K562 (cell line): ENCODE data around the gene SSX5. TPM values are rescaled to one million over a fixed set of nuclear protein-coding genes. Genes with fewer than 3 reads are reported as not detected.
"Not testable (repeated sequence)": the region's sequence is repeated elsewhere in the genome, so short reads cannot be mapped to it uniquely, and the experiment has no call there.

ENCODE experiments used
- ATAC-seq: fragments of 200-7000 bp; cut with Tn5 transposase; 3 replicates; pipeline ENCODE4 v1.9.1; 2020; ENCODE audit warnings: moderate library complexity
- BruUV-seq: library from RNA; stranded (reverse); fragments of 400-500 nt; replicated peaks from 2 replicates; lab custom pipeline; 2021; lab: Mats Ljungman, UMichigan
- CTCF ChIA-PET: fragments of 300-600 bp; formaldehyde crosslinking; extraction: SDS; loops from one replicate; lab custom pipeline; 2021; ENCODE audit warnings: low intra/inter-chr PET ratio; lab: Yijun Ruan, JAX
- POLR2A ChIA-PET: fragments of 300-600, 350-650 bp; sonication (Branson Sonifier 250); formaldehyde crosslinking; extraction: SDS; loops from one replicate; lab custom pipeline; 2021; ENCODE audit warnings: antibody characterized with exemption, inconsistent platforms; lab: Yijun Ruan, JAX
- DNase-seq, 4 experiments: peaks; one replicate each; pipeline versions ENCODE4 v3.0.0 to v3.0.0-alpha.2; 2011 to 2018; ENCODE audit warnings: low spot score in 3 of 4, mixed read lengths in 3 of 4; ENCODE audit errors: extremely low read depth in 1 of 4
- FAIRE-seq: peaks from 2 replicates; lab custom pipeline; 2011; peaks lifted over from hg19 to GRCh38; lab: Jason Lieb, UNC
- H2AFZ ChIP-seq: 2 replicates; pipeline ENCODE4 v1.6.0; 2011; ENCODE audit warnings: low read depth, low read length, control low read depth, inconsistent platforms
- H3K27ac ChIP-seq: fragments of 200-600 bp; 3 replicates; pipeline ENCODE4 v1.8.0; 2011; ENCODE audit warnings: low read depth, mild to moderate bottlenecking, control low read depth, inconsistent platforms, low read length, moderate library complexity, mixed read lengths; ENCODE audit errors: extremely low read depth
- H3K27me3 ChIP-seq, 2 experiments: fragments of 300-600 bp in 1 of 2; 2 replicates in 1 of 2; 3 replicates in 1 of 2; pipeline versions ENCODE4 v1.6.0 to v1.8.0; 2011; ENCODE audit warnings: inconsistent platforms in 2 of 2, low read length in 2 of 2, mild to moderate bottlenecking in 1 of 2, mixed read lengths in 1 of 2, moderate library complexity in 1 of 2; ENCODE audit not compliant: control insufficient read depth in 2 of 2, insufficient read depth in 2 of 2
- H3K36me3 ChIP-seq: fragments of 300-600 bp; 3 replicates; pipeline ENCODE4 v1.8.0; 2011; ENCODE audit warnings: mild to moderate bottlenecking, low read length, inconsistent platforms; ENCODE audit not compliant: control insufficient read depth, insufficient read depth
- H3K4me1 ChIP-seq, 2 experiments: fragments of 200-600 bp in 1 of 2; replicated peaks in 1 of 2; 2 replicates in 1 of 2; 3 replicates in 1 of 2; pipeline versions ENCODE4 v1.5.1 to v1.8.0; 2011; ENCODE audit warnings: inconsistent platforms in 2 of 2, low read length in 2 of 2, mild to moderate bottlenecking in 1 of 2, mixed read lengths in 1 of 2, moderate library complexity in 1 of 2; ENCODE audit not compliant: control insufficient read depth in 2 of 2, insufficient read depth in 2 of 2
- H3K4me2 ChIP-seq: 2 replicates; pipeline ENCODE4 v1.6.1; 2011; ENCODE audit warnings: low read length, control low read depth, inconsistent platforms, mixed read lengths; ENCODE audit not compliant: insufficient read depth
- H3K4me3 ChIP-seq: fragments of 200-600 bp; sonication (generic), shearing (Covaris generic); 2 replicates; pipeline ENCODE4 v1.5.1; 2016; ENCODE audit warnings: control low read depth, inconsistent platforms
- H3K79me2 ChIP-seq: fragments of 200-600 bp; 3 replicates; pipeline ENCODE4 v1.8.0; 2011; ENCODE audit warnings: low read length, inconsistent platforms; ENCODE audit not compliant: control insufficient read depth, insufficient read depth
- H3K9ac ChIP-seq, 2 experiments: 2 replicates each; pipeline versions ENCODE4 v1.6.0 to v1.6.1; 2011; ENCODE audit warnings: low read depth in 2 of 2, low read length in 2 of 2, control low read depth in 1 of 2, inconsistent platforms in 1 of 2, mild to moderate bottlenecking in 1 of 2, mixed read lengths in 1 of 2; ENCODE audit not compliant: insufficient read depth in 1 of 2
- H3K9me1 ChIP-seq: one replicate; pipeline ENCODE4 v1.6.0; 2011; ENCODE audit warnings: inconsistent platforms, mild to moderate bottlenecking, low read length, moderate library complexity; ENCODE audit not compliant: control insufficient read depth, insufficient read depth
- H3K9me3 ChIP-seq: replicated peaks from 2 replicates; pipeline ENCODE4 v1.5.1; 2011; ENCODE audit warnings: low read depth, low read length, inconsistent platforms; ENCODE audit not compliant: control insufficient read depth, insufficient read depth
- H4K20me1 ChIP-seq: replicated peaks from 2 replicates; pipeline ENCODE4 v1.6.1; 2011; ENCODE audit warnings: low read length, inconsistent platforms, mixed read lengths; ENCODE audit not compliant: control insufficient read depth, insufficient read depth
- WGBS: fragments of 100-300 bp; shearing (Covaris generic); methylation state at CpG from one replicate; pipeline ENCODE4 v1.1.6; 2016; ENCODE audit warnings: low coverage, mixed read lengths; ENCODE audit not compliant: insufficient coverage; ENCODE audit errors: missing lambda C conversion rate; 5-methylcytosine and 5-hydroxymethylcytosine counted together
- in situ Hi-C: fragments of 300-500 bp; cut with MboI; formaldehyde crosslinking; loops from 4 replicates; pipeline ENCODE4 v1.15.0; 2018; ENCODE audit warnings: inconsistent platforms, mixed read lengths
- intact Hi-C: fragments of 100-400 bp; cut with micrococcal nuclease; formaldehyde crosslinking; loops from 2 replicates; pipeline ENCODE4 v1.14.2; 2022
- polyA plus RNA-seq, 8 experiments: library from polyadenylated mRNA; depleted of rRNA in 4 of 8; stranded (reverse) in 5 of 8; unstranded in 3 of 8; fragments of >200 nt; fragmentation: Nextera tagmentation in 2 of 8; fragmentation: Illumina TruSeq in 1 of 8; extraction: Ambion mirVana in 2 of 8; extraction: Trizol in 1 of 8; gene quantifications; 2 replicates each; pipeline versions ENCODE4 v1.2.1 to v1.2.3, GENCODE V29; 2011 to 2014; ENCODE audit warnings: inconsistent platforms in 1 of 8, missing spikeins in 1 of 8
- total RNA-seq, 7 experiments: library from RNA; depleted of rRNA in 6 of 7; stranded (reverse); fragments of >200 nt in 6 of 7; fragmentation: Illumina TruSeq in 2 of 7; extraction: Trizol in 2 of 7; gene quantifications; 2 replicates each; pipeline versions ENCODE4 v1.2.1 to v1.2.3, GENCODE V29; 2011 to 2021; ENCODE audit warnings: low replicate concordance in 1 of 7

The SSX5 gene
- total and polyA plus RNA-seq, 9 of the 15 experiments (the other 6 are each of a cell fraction or from before 2014, with no cell fraction given), result 0.13 to 0.36 (median 0.24) TPM; not detected in 3

DNA sequence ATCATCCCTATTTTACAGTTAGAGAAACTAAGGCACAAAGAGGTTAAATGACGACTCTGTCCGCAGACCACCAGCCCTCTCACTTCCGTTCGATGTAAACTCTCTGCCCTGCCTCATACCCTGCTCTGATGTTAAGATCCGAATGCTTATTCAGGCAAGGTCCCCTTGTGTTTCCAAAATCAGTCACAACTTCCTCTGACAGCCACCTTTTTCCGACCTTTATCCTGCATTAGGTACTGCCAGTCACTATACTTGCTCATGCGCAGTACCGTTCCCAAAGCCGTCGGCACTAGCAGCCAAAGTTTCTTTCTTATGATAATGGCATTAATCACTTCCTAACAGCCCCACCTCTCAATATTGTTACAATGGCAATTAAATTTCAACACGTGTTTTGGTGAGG is 53.9 kb downstream of the SSX5 start:
- H3K27ac ChIP-seq, H3K36me3 ChIP-seq, H3K27me3 ChIP-seq, H3K4me1 ChIP-seq, intact Hi-C loops, H4K20me1 ChIP-seq, FAIRE-seq, H2AFZ ChIP-seq, in situ Hi-C loops, POLR2A ChIA-PET, DNase-seq, CTCF ChIA-PET, H3K4me2 ChIP-seq, H3K9me3 ChIP-seq, H3K4me3 ChIP-seq, H3K79me2 ChIP-seq, H3K9ac ChIP-seq, BruUV-seq, ATAC-seq, H3K9me1 ChIP-seq: not testable (repeated sequence)
- 44% methylated on average over 6 of the region's 11 CpGs for WGBS

DNA sequence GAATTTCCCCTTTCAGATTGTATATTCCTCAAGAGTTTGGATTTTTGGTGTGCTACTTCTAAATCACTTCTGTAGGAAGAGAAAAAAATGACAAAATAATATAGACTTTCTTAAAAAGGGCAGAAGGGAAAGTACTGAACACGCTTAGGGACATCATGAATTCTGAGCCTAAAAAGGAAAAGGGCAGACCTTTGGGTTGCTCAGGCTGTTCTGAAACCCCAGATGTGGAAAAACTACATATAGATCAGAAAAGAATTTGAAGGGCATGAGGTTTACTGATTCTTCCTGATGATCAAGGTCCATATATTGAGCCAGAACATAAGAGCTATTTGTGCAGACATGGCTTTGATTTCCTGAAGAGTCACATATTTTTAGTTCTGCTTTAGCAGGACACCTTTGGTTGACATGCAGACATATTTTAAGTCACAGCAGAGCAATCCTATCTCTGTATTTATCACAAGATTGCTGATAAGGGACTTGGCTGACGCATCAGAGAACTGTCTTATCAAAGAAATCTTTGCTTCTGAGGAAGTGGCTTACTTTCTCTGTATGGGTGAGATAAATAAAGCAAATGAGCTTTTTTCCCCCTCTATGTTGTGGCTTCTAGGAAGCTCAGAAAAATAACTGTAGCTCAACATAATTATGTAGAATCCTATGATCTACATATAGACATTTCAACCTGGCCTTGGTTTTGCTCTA is 54.6 kb downstream of the SSX5 start:
- H3K27me3 ChIP-seq, H3K9ac ChIP-seq, CTCF ChIA-PET, BruUV-seq, H3K79me2 ChIP-seq, POLR2A ChIA-PET, H3K9me3 ChIP-seq, DNase-seq, H3K4me3 ChIP-seq, ATAC-seq, H4K20me1 ChIP-seq, in situ Hi-C loops, H3K36me3 ChIP-seq, H3K9me1 ChIP-seq, H3K4me1 ChIP-seq, H3K4me2 ChIP-seq, intact Hi-C loops, H3K27ac ChIP-seq, H2AFZ ChIP-seq: not testable (repeated sequence)
- no CpG with 5 or more reads among the region's 2 CpGs for WGBS
- peak; percentile 6 for FAIRE-seq

DNA sequence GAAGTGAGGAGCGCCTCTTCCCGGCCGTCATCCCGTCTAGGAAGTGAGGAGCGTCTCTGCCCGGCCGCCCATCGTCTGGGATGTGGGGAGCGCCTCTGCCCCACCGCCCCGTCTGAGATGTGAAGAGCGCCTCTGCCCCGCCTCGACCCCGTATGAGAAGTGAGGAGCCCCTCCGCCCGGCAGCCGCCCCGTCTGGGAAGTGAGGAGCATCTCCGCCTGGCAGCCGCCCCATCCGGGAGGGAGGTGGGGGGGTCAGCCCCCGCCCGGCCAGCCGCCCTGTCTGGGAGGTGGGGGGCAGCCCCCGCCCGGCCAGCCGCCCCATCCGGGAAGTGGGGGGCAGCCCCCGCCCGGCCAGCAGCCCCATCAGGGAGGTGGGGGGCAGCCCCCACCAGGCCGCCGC is 57.5 kb downstream of the SSX5 start:
- FAIRE-seq, H3K9ac ChIP-seq, H3K36me3 ChIP-seq, H4K20me1 ChIP-seq, H3K79me2 ChIP-seq, BruUV-seq, ATAC-seq, H3K27me3 ChIP-seq, H3K4me2 ChIP-seq, DNase-seq, H3K27ac ChIP-seq, CTCF ChIA-PET, H2AFZ ChIP-seq, H3K4me3 ChIP-seq, intact Hi-C loops, POLR2A ChIA-PET, H3K4me1 ChIP-seq, H3K9me3 ChIP-seq, H3K9me1 ChIP-seq, in situ Hi-C loops: not testable (repeated sequence)
- whole genome bisulfite sequencing, result no CpG with 5 or more reads among the region's 33 CpGs
